ENCODE results near the gene CCN5. TPM values are rescaled to one million over a fixed set of nuclear protein-coding genes. Genes with fewer than 3 reads are reported as not detected.

Gene CCN5
- total RNA-seq, 2 donors from 2014 or later, result 0.84 to 2.9 TPM

- intact Hi-C loops (cut with DNase I), result no loop called here
- Histone ChIP-seq H3K27me3 (no peaks in the 10 kb centered on the region), H3K4me1 (peaks cover 5% of the 10 kb centered on the region), H3K4me3 (no peak overlapping the region), H3K36me3 (no peaks in the 10 kb centered on the region), H3K9me3 (no peaks in the 10 kb centered on the region), H3K27ac (no peak overlapping the region), H3K9ac (ENCODE audit: low read depth in 2 of 2, low read length in 2 of 2) (no peak overlapping the region)
- DNase-seq, result no peak
- TF ChIP-seq CTCF (IDR thresholded peaks at IDR 0.05), result no peak
These were observed 2.8 kb downstream of the CCN5 start for GRCh38 chr20:44717986-44718385.

DNA sequence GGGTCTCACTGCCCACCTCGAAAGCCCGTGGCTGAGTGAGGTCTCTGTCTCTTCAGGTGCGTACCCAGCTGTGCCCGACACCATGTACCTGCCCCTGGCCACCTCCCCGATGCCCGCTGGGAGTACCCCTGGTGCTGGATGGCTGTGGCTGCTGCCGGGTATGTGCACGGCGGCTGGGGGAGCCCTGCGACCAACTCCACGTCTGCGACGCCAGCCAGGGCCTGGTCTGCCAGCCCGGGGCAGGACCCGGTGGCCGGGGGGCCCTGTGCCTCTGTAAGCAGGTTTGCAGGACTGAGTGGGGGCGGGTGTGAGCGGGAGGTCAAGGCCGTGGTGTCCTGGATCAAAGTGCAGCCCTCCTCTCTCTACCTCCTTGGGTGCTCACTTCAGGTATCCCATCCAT lies 4.7 kb downstream of the CCN5 start:
- H3K4me3 ChIP-seq, result no peak overlapping the region
- H3K27me3 ChIP-seq, result no peaks in the 10 kb centered on the region
- no peak overlapping the region for H3K9ac ChIP-seq (ENCODE audit: low read depth in 2 of 2, low read length in 2 of 2)
- TF ChIP-seq CTCF (IDR thresholded peaks at IDR 0.05), result no peak
- DNase-seq, result no peak
- no peaks in the 10 kb centered on the region for H3K36me3 ChIP-seq
- no peak overlapping the region for H3K27ac ChIP-seq
- peaks cover under 1% of the 10 kb centered on the region for H3K4me1 ChIP-seq
- H3K9me3 ChIP-seq, result no peaks in the 10 kb centered on the region
- intact Hi-C loops (cut with DNase I), result no loop called here

- Histone ChIP-seq H3K9me3 (no peaks in the 10 kb centered on the region), H3K36me3 (no peaks in the 10 kb centered on the region), H3K9ac (ENCODE audit: low read depth in 2 of 2, low read length in 2 of 2) (no peak overlapping the region), H3K27ac (no peak overlapping the region), H3K4me1 (no peaks in the 10 kb centered on the region), H3K4me3 (no peak overlapping the region), H3K27me3 (no peaks in the 10 kb centered on the region)
- TF ChIP-seq CTCF (IDR thresholded peaks at IDR 0.05), result no peak
- intact Hi-C loops (cut with DNase I), result no loop called here
- no peak for DNase-seq
These were observed 5.4 kb downstream of the CCN5 start for GRCh38 chr20:44720621-44720996.

DNA sequence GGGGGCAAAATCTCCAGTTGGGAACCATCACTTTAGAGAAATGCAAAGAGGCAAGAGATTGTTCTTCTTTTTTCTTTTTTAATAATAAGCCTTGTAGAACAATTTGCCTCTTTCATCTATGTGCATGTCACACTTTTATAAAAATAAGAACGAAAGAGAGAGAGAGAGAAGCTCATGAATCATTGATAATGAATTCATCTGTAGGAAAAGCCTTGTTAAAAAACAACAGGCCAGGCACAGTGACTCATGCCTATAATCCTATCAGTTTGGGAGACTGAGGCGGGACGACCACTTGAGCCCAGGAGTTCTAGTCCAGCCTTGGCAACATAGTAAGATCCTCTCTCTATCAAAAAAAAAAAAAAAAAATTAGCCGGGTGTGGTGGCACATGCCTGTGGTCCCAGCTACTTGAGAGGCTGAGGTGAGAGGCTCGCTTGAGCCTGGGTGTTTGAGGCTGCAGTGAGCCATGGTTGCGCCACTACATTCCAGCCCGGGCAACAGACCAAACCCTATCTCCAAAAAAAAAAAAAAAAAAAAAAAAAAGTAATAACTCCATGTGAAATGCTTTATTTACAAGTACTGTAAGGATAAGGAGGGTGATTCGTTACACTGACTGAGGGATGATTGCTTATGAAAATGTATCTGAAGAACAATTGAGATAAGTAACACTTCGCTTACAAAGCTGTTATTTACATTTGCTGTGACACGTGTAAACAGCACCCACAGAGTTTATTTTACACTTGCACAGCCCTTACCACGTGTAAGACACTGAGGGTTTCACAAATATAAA lies 6.0 kb downstream of the CCN5 start:
- H3K9me3 ChIP-seq, result no peaks in the 10 kb centered on the region
- no peak overlapping the region for H3K27ac ChIP-seq
- no peaks in the 10 kb centered on the region for H3K4me1 ChIP-seq
- DNase-seq, result no peak
- TF ChIP-seq CTCF (IDR thresholded peaks at IDR 0.05), result no peak
- H3K27me3 ChIP-seq, result no peaks in the 10 kb centered on the region
- no peaks in the 10 kb centered on the region for H3K36me3 ChIP-seq
- intact Hi-C loops (cut with DNase I), result no loop called here
- no peak overlapping the region for H3K9ac ChIP-seq (ENCODE audit: low read depth in 2 of 2, low read length in 2 of 2)
- no peak overlapping the region for H3K4me3 ChIP-seq

DNA sequence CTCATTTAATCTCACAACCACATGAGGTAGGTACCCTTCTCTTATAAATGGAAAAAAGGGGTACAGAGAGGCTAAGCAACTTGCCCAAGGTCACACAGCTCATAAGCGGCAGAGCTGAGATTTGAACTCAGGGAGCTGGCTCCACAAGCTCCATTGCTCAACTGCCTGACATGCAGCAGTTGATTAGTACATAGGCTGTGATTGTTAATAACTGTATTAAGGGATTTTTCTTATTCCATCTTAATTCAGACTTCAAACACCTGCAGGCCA lies 6.6 kb downstream of the CCN5 start:
- Histone ChIP-seq H3K27me3 (no peaks in the 10 kb centered on the region), H3K9me3 (no peaks in the 10 kb centered on the region), H3K9ac (ENCODE audit: low read depth in 2 of 2, low read length in 2 of 2) (no peak overlapping the region), H3K4me3 (no peak overlapping the region), H3K27ac (no peak overlapping the region), H3K36me3 (no peaks in the 10 kb centered on the region), H3K4me1 (no peaks in the 10 kb centered on the region)
- intact Hi-C loops (cut with DNase I), result no loop called here
- DNase-seq, result no peak
- TF ChIP-seq CTCF (IDR thresholded peaks at IDR 0.05), result no peak

All from colonic mucosa (tissue), 4 donors.